ENCODE data around the gene CD300LF. TPM values are rescaled to one million over a fixed set of nuclear protein-coding genes. Genes with fewer than 3 reads are reported as not detected.

CD300LF gene
- total RNA-seq, 1 experiment from 2014 or later = not detected

Other genes with a start within 250 kb of the CD300LF start
- not detected in 2 replicates for gene CD300A, start 246.3 kb downstream of the CD300LF start, total RNA-seq (2014; rRNA removed; shearing (Covaris generic))
- not detected in 2 replicates for gene CD300LB, start 181.4 kb downstream of the CD300LF start, total RNA-seq (2014; rRNA removed; shearing (Covaris generic))
- 0.48 and 0.68 TPM in 2 replicates for gene CD300C, start 166.8 kb downstream of the CD300LF start, total RNA-seq (2014; rRNA removed; shearing (Covaris generic))
- not detected in 2 replicates for gene CD300H, start 145.4 kb downstream of the CD300LF start, total RNA-seq (2014; rRNA removed; shearing (Covaris generic))
- not detected in 2 replicates for gene CD300LD, start 120.6 kb downstream of the CD300LF start, total RNA-seq (2014; rRNA removed; shearing (Covaris generic))
- not detected in 2 replicates for gene CD300E, start 89.2 kb downstream of the CD300LF start, total RNA-seq (2014; rRNA removed; shearing (Covaris generic))
- 0.55 and 1.0 TPM in 2 replicates for gene RAB37, start 24.3 kb upstream of the CD300LF start, total RNA-seq (2014; rRNA removed; shearing (Covaris generic))
- 298 and 304 TPM in 2 replicates for gene NHERF1, start 35.7 kb upstream of the CD300LF start, total RNA-seq (2014; rRNA removed; shearing (Covaris generic))
- gene NAT9, start 63.4 kb upstream of the CD300LF start, total RNA-seq (2014; rRNA removed; shearing (Covaris generic)) = 49.5 and 50.4 TPM in 2 replicates
- 0.03 TPM in 1 of 2 replicates, not detected in the other for gene GRIN2C, start 147.0 kb upstream of the CD300LF start, total RNA-seq (2014; rRNA removed; shearing (Covaris generic))
- gene FDXR, start 160.1 kb upstream of the CD300LF start, total RNA-seq (2014; rRNA removed; shearing (Covaris generic)) = 32.2 and 38.4 TPM in 2 replicates
- not detected in 2 replicates for gene FADS6, start 180.7 kb upstream of the CD300LF start, total RNA-seq (2014; rRNA removed; shearing (Covaris generic))
- gene USH1G, start 210.3 kb upstream of the CD300LF start, total RNA-seq (2014; rRNA removed; shearing (Covaris generic)) = not detected in 2 replicates
- gene OTOP2, start 211.3 kb upstream of the CD300LF start, total RNA-seq (2014; rRNA removed; shearing (Covaris generic)) = not detected in 2 replicates
- gene OTOP3, start 223.0 kb upstream of the CD300LF start, total RNA-seq (2014; rRNA removed; shearing (Covaris generic)) = not detected in 2 replicates

Data from HT-29 (cell line).